ENCODE results near the gene TNFRSF14. TPM values are rescaled to one million over a fixed set of nuclear protein-coding genes. Genes with fewer than 3 reads are reported as not detected.

Gene TNFRSF14
- total and polyA plus RNA-seq, 2 experiments from 2014 or later, result not detected

GRCh38 chr1:2518528-2518927 lies 37.6 kb upstream of the TNFRSF14 start:
- Histone ChIP-seq H3K36me3 (ENCODE audit: insufficient read depth) (peaks cover 5% of the 10 kb centered on the region; the same call in 1 of the 2 replicates), H3K27ac (ENCODE audit: low read depth) (no peak overlapping the region), H3K79me2 (replicated peaks; ENCODE audit: insufficient read depth) (peaks cover 21% of the 10 kb centered on the region), H3K4me3 (no peak overlapping the region), H3K27me3 (ENCODE audit: insufficient read depth) (no peaks in the 10 kb centered on the region), H4K20me1 (replicated peaks; ENCODE audit: insufficient read depth) (peaks cover 15% of the 10 kb centered on the region), H3K4me2 (no peak overlapping the region), H3K9me2 (ENCODE audit: insufficient read depth) (no peaks in the 10 kb centered on the region), H2AFZ (no peak overlapping the region), H3K4me1 (ENCODE audit: insufficient read depth) (no peaks in the 10 kb centered on the region), H3F3A (replicated peaks; ENCODE audit: low read depth) (no peaks in the 10 kb centered on the region)
- Mint-ChIP-seq H3K27ac (no peak overlapping the region), H3K4me1 (peaks cover 4% of the 10 kb centered on the region; the same call in 2 of the 3 replicates), H3K27me3 (ENCODE audit: insufficient read depth, low read depth, poor library complexity) (peaks cover 1% of the 10 kb centered on the region), H3K4me3 (no peak overlapping the region), H3K9me3 (no peaks in the 10 kb centered on the region), H3K36me3 (ENCODE audit: low read depth) (peaks cover 36% of the 10 kb centered on the region)
- ATAC-seq, result no peak
- TF ChIP-seq REST (IDR thresholded peaks at IDR 0.05; ENCODE audit: unreplicated experiment), result no peak
- TF ChIP-seq ZNF331 (CRISPR knock-in tag; IDR thresholded peaks at IDR 0.05; ENCODE audit: low read depth), result no peak
- TF ChIP-seq POLR2AphosphoS5 (IDR thresholded peaks at IDR 0.05; ENCODE audit: low read depth), result no peak
- no peak for TF ChIP-seq EZH2phosphoT487 (IDR thresholded peaks at IDR 0.05; ENCODE audit: unreplicated experiment)
- DNase-seq (ENCODE audit: low spot score), result no peak

- Mint-ChIP-seq H3K27me3 (ENCODE audit: insufficient read depth, low read depth, poor library complexity) (peaks cover 1% of the 10 kb centered on the region), H3K9me3 (no peaks in the 10 kb centered on the region)
Observed at GRCh38 chr1:2519029-2519685, 37.0 kb upstream of the TNFRSF14 start.

GRCh38 chr1:2519729-2520128 lies 36.4 kb upstream of the TNFRSF14 start:
- peaks cover 32% of the 10 kb centered on the region for H3K36me3 Mint-ChIP-seq (ENCODE audit: low read depth)
- no peak overlapping the region for H3K4me2 ChIP-seq
- no peaks in the 10 kb centered on the region for H3K9me2 ChIP-seq (ENCODE audit: insufficient read depth)
- no peaks in the 10 kb centered on the region for H3K27me3 ChIP-seq (ENCODE audit: insufficient read depth)
- no peak overlapping the region for H3K4me3 Mint-ChIP-seq
- H3F3A ChIP-seq (replicated peaks; ENCODE audit: low read depth), result no peaks in the 10 kb centered on the region
- no peaks in the 10 kb centered on the region for H3K9me3 Mint-ChIP-seq
- peaks cover 33% of the 10 kb centered on the region for H3K79me2 ChIP-seq (replicated peaks; ENCODE audit: insufficient read depth)
- H3K36me3 ChIP-seq (ENCODE audit: insufficient read depth), result peaks cover 5% of the 10 kb centered on the region; the same call in 1 of the 2 replicates
- TF ChIP-seq REST (IDR thresholded peaks at IDR 0.05; ENCODE audit: unreplicated experiment), result no peak
- peaks cover 7% of the 10 kb centered on the region; the same call in 1 of the 2 replicates for H3K4me1 ChIP-seq (ENCODE audit: insufficient read depth)
- H4K20me1 ChIP-seq (replicated peaks; ENCODE audit: insufficient read depth), result peaks cover 26% of the 10 kb centered on the region
- peaks cover 15% of the 10 kb centered on the region for H3K4me1 Mint-ChIP-seq
- H3K4me3 ChIP-seq, result no peak overlapping the region
- H3K27ac ChIP-seq (ENCODE audit: low read depth), result no peak overlapping the region
- no peak overlapping the region for H3K27ac Mint-ChIP-seq
- peaks cover 1% of the 10 kb centered on the region for H3K27me3 Mint-ChIP-seq (ENCODE audit: insufficient read depth, low read depth, poor library complexity)
- ATAC-seq (no peak), DNase-seq (ENCODE audit: low spot score) (no peak)
- no peak overlapping the region for H2AFZ ChIP-seq

More at GRCh38 chr1:2519029-2519685, 37.0 kb upstream of the TNFRSF14 start:
- H3K79me2 ChIP-seq (replicated peaks; ENCODE audit: insufficient read depth), result peaks cover 28% of the 10 kb centered on the region
- no peak for TF ChIP-seq NANOG (IDR thresholded peaks at IDR 0.05; ENCODE audit: borderline replicate concordance)
- H2AFZ ChIP-seq, result no peak overlapping the region
- no peaks in the 10 kb centered on the region for H3K27me3 ChIP-seq (ENCODE audit: insufficient read depth)
- H3K36me3 ChIP-seq (ENCODE audit: insufficient read depth), result peaks cover 5% of the 10 kb centered on the region; the same call in 1 of the 2 replicates
- no peaks in the 10 kb centered on the region for H3F3A ChIP-seq (replicated peaks; ENCODE audit: low read depth)
- Mint-ChIP-seq H3K4me1 (peaks cover 9% of the 10 kb centered on the region), H3K4me3 (no peak overlapping the region), H3K27ac (no peak overlapping the region), H3K36me3 (ENCODE audit: low read depth) (peaks cover 32% of the 10 kb centered on the region)
- no peaks in the 10 kb centered on the region for H3K9me2 ChIP-seq (ENCODE audit: insufficient read depth)
- H3K27ac ChIP-seq (ENCODE audit: low read depth), result no peak overlapping the region
- H3K4me2 ChIP-seq, result no peak overlapping the region
- no peak for DNase-seq (ENCODE audit: low spot score)
- peaks cover 20% of the 10 kb centered on the region for H4K20me1 ChIP-seq (replicated peaks; ENCODE audit: insufficient read depth)
- no peak overlapping the region for H3K4me3 ChIP-seq
- 0 out of 2 replicates have a peak, but pooled peaks cover 4% of the 10 kb centered on the region for H3K4me1 ChIP-seq (ENCODE audit: insufficient read depth)
- no peak for ATAC-seq
